Gastroesophageal sphincter (tissue), 3 donors: ENCODE measurements around the gene CAND1.

Source experiments
- EP300 ChIP-seq: sonication (generic); formaldehyde crosslinking; IDR thresholded peaks from one replicate; pipeline ENCODE4 v1.6.1; 2017; ENCODE audit warnings: antibody characterized with exemption, mild to moderate bottlenecking
- POLR2A ChIP-seq, 2 donors: fragments of 450-650 bp; IDR thresholded peaks; one replicate each; pipeline ENCODE4 v1.6.1; 2017; ENCODE audit warnings: antibody characterized with exemption in 2 of 2, mild to moderate bottlenecking in 2 of 2, moderate library complexity in 1 of 2
- POLR2AphosphoS5 ChIP-seq: sonication (generic); formaldehyde crosslinking; IDR thresholded peaks from one replicate; pipeline ENCODE4 v1.6.1; 2017; ENCODE audit warnings: antibody characterized with exemption
- TF ChIP-seq, protein P1 (sequence below), 4 experiments: fragments of 200-600 bp in 2 of 4; fragments of 450-650 bp in 2 of 4; sonication (generic) in 1 of 4; IDR thresholded peaks; one replicate each; pipeline ENCODE4 v1.5.1; 2017 to 2019; ENCODE audit warnings: antibody characterized with exemption in 4 of 4, mild to moderate bottlenecking in 2 of 4, moderate library complexity in 2 of 4

DNA sequence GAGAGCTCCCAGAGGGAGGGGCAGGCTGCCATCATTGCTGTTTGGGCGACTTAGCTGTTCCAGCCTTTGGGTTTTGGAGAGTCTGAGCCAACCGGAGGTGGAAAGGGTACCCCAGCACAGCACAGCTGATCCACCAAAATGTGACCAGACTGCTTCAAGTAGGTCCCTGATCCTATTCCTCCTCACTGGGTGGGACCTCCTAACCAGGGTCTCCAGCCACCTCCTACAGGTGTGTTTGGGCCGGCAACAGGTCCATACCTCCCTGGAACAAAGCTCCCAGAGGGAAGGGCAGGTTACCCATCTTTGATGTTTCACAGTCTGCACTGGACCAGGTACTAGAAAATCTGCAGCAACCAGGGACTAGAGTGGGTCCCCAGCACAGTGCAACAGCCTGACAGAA is 53.8 kb downstream of the CAND1 start:
- TF ChIP-seq, protein P1, sequence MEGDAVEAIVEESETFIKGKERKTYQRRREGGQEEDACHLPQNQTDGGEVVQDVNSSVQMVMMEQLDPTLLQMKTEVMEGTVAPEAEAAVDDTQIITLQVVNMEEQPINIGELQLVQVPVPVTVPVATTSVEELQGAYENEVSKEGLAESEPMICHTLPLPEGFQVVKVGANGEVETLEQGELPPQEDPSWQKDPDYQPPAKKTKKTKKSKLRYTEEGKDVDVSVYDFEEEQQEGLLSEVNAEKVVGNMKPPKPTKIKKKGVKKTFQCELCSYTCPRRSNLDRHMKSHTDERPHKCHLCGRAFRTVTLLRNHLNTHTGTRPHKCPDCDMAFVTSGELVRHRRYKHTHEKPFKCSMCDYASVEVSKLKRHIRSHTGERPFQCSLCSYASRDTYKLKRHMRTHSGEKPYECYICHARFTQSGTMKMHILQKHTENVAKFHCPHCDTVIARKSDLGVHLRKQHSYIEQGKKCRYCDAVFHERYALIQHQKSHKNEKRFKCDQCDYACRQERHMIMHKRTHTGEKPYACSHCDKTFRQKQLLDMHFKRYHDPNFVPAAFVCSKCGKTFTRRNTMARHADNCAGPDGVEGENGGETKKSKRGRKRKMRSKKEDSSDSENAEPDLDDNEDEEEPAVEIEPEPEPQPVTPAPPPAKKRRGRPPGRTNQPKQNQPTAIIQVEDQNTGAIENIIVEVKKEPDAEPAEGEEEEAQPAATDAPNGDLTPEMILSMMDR (IDR thresholded peaks at IDR 0.05) = no peak
- TF ChIP-seq POLR2A (IDR thresholded peaks at IDR 0.05) (no peak), POLR2AphosphoS5 (no peak), EP300 (no peak)
